NCI-H82 (cell line): Measurements from ENCODE around the gene TAF5.
A peak's percentile ranks its signal among the peaks of the same experiment; 100 is the strongest.
"Not testable (repeated sequence)": the region's sequence is repeated elsewhere in the genome, so short reads cannot be mapped to it uniquely, and the experiment has no call there.

Experiments
- DNase-seq: peaks from one replicate; lab custom pipeline; 2025; lab: John Stamatoyannopoulos, UW

The TAF5 gene

GRCh38 chr10:103415581-103415980, 47.8 kb downstream of the TAF5 start:
- no peak for DNase-seq

GRCh38 chr10:103416436-103417147, 48.8 kb downstream of the TAF5 start:
- DNase-seq: peak; percentile 63

GRCh38 chr10:103417148-103417469, 49.3 kb downstream of the TAF5 start:
- DNase-seq: not testable (repeated sequence)

- no peak for DNase-seq
Observed at GRCh38 chr10:103417601-103418000, 49.8 kb downstream of the TAF5 start.

- DNase-seq: no peak
Observed at GRCh38 chr10:103419101-103419500, 51.3 kb downstream of the TAF5 start.

GRCh38 chr10:103423748-103424147, 56.0 kb downstream of the TAF5 start:
- no peak for DNase-seq

- peak; percentile 24 for DNase-seq
Observed at GRCh38 chr10:103427866-103428265, 60.1 kb downstream of the TAF5 start.

GRCh38 chr10:103428989-103429643, 61.3 kb downstream of the TAF5 start:
- DNase-seq: no peak

GRCh38 chr10:103429647-103430046, 61.9 kb downstream of the TAF5 start:
- DNase-seq: no peak

- no peak for DNase-seq
Observed at GRCh38 chr10:103431902-103432301, 64.1 kb downstream of the TAF5 start.

GRCh38 chr10:103433858-103434257, 66.1 kb downstream of the TAF5 start:
- DNase-seq: no peak
